LNCAP (cell line): ENCODE data around the gene KLHL15.

ENCODE experiments used
- TF ChIP-seq, protein P1 (sequence below): fragments of 450-650 bp; IDR thresholded peaks from 2 replicates; pipeline ENCODE4 v1.5.1; 2017; ENCODE audit warnings: mild to moderate bottlenecking

KLHL15 gene

DNA sequence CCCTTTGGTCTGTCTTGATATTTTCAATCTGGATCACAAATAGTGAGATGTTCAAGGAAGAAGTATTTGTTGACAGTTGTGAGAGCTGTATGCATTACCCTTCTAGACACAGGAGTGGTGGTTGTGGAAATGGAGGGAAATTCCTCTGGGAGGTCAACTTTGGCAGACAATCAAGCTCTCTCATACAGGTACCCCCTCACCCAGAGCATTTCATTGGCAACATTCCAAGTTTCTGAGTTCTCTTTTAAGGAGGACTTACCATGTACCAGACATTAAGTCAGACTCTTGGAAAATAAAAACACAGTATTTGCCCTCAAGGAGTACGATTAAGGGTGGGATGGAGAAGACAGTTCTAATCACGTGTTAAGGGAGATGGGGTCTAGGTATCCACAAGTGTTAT is 45.3 kb downstream of the KLHL15 start:
- TF ChIP-seq, protein P1, sequence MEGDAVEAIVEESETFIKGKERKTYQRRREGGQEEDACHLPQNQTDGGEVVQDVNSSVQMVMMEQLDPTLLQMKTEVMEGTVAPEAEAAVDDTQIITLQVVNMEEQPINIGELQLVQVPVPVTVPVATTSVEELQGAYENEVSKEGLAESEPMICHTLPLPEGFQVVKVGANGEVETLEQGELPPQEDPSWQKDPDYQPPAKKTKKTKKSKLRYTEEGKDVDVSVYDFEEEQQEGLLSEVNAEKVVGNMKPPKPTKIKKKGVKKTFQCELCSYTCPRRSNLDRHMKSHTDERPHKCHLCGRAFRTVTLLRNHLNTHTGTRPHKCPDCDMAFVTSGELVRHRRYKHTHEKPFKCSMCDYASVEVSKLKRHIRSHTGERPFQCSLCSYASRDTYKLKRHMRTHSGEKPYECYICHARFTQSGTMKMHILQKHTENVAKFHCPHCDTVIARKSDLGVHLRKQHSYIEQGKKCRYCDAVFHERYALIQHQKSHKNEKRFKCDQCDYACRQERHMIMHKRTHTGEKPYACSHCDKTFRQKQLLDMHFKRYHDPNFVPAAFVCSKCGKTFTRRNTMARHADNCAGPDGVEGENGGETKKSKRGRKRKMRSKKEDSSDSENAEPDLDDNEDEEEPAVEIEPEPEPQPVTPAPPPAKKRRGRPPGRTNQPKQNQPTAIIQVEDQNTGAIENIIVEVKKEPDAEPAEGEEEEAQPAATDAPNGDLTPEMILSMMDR = no peak

DNA sequence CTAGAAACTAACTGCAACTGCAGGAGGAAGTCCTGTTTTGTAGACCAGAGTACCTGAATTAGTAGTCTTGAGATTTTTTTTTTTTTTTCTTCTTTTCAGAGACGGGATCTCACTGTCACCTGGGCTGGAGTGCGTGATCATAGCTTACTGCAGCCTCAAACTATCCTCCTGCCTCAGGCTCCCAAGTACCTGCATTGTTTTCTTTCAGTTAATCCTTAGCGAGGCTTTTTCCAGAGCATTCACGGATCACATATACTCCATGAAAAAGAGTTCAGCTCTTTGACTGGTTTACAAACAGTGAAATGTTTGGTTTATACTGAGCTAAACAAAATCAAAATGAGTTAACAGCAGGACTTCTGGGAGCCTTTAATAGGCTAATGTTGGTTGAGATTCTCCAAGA is 45.8 kb downstream of the KLHL15 start:
- TF ChIP-seq, protein P1 = no peak

DNA sequence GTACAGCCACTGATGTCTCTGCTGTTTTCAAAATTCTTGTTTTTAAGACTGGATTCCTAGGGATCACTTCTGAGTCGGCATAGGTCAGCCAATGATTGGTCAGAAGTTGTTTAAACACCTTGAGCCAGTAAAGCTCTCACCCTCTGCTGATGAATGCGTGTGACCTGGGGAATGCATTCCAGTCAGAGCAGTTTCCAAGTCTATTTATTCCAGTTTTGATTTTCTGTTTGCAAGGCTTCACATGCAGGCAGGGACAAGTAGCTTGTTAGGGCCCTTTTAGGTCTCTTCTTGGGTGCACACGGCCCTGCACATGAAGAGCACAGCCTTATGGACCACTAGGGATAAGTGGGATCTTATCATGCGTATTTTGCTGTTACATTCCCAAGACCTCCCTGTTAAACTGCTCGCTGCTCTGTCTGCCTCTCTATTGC is 47.0 kb downstream of the KLHL15 start:
- TF ChIP-seq, protein P1 = no peak

DNA sequence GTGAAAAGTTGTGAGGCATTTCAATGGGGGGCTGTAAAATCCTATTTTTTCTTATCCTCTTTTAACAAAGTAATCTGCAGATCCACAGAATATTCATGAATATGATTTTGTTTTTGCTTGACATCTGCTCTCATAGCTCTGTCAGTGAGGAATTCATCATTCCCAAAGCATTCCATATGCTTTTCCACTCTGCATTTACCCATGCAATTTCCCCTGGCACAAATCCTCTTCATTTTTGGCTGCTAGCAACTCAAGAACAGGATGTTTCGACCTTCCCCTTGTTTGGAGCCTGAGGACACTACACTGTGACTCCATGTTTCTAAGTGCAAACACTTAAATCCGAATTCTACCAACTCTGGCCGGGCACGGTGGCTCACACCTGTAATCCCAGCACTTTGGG is 48.5 kb downstream of the KLHL15 start:
- TF ChIP-seq, protein P1 = no peak

DNA sequence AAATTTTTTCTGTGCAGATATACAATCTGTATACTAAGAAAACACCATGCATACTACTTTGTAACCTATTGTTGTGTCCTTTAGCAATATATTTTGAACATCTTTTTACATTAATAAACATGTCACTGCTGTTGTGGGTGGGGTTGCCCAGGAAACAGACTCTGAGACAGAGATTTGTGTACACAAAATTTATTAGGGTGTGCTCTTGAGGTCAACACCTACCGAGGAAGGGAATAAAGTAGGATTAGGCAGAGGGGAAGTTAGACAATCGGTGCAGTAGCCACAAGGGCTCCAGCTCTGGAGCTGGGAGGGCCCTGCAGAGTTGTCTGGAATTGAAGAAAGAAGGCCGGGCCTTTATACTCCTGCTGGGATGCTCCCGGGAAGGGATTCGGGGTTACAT is 62.8 kb downstream of the KLHL15 start:
- TF ChIP-seq, protein P1 = no peak

DNA sequence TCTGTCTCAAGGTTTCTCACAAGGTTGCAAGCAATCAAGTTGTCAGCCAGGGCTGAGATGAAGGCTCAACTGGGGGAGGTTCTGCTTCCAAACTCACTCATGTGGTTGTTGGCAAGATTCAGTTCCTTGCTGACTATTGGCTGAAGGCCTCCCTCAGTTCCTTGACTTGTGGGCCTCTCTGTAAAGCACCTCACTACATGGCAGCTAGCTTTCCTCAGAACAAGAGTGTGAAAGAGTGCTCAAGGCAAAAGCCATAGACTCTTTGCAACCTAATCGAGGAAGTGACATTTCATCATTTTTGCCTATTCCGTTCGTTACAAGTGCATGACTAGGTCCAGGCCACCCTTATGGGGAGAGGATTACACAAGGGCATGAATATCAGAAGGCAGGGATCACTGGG is 67.2 kb downstream of the KLHL15 start:
- TF ChIP-seq, protein P1 = no peak

DNA sequence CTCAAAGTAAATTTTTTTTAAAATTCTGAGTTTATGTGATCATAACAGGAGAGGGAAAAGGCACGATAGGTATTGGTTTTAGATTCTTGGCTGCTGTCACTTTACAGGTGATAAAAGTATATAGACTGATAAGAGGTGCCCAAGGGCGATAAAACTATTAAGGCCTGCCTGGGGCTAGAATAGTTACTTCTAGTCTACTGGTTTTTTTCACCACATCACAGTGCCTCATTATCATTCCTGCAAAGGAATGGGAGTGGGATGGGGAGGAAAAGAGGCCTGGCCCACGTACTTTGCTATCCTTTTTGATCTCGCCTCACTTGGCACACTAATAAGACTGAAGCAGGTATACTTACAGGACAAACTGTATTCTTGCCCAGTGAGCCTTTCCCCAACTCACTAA is 72.6 kb downstream of the KLHL15 start:
- TF ChIP-seq, protein P1 = no peak

DNA sequence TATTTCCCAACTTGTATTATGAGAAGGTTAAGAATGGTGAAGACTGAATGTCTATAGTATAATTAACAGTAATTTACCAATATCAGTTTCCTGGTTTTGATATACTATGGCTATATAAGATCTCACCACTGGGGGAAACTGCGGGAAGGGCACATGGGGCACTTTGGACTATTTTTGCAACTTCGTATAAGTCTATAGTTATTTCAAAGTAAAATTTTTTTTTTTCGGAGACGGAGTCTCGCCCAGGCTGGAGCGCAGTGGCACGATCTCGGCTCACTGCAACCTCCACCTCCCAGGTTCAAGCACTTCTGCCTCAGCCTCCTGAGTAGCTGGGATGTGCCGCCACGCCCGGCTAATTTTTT is 73.1 kb downstream of the KLHL15 start:
- TF ChIP-seq, protein P1 = no peak
